HepG2 (cell line): ENCODE measurements around the gene VENTX. TPM values are rescaled to one million over a fixed set of nuclear protein-coding genes. Genes with fewer than 3 reads are reported as not detected.
A peak's percentile ranks its signal among the peaks of the same experiment; 100 is the strongest.

Source experiments
- ATAC-seq: fragments of 200-7000 bp; cut with Tn5 transposase; 3 replicates; pipeline ENCODE4 v1.9.1; 2020; ENCODE audit warnings: mild to moderate bottlenecking, moderate library complexity
- BruUV-seq: library from RNA; stranded (reverse); fragments of 400-500 nt; replicated peaks from 2 replicates; lab custom pipeline; 2021; lab: Mats Ljungman, UMichigan
- CTCF ChIA-PET: fragments of 300-600 bp; formaldehyde crosslinking; extraction: SDS; loops from one replicate; lab custom pipeline; 2021; ENCODE audit warnings: low total read pairs, inconsistent platforms, low intra/inter-chr PET ratio; lab: Yijun Ruan, JAX
- POLR2A ChIA-PET: fragments of 350-600 bp; sonication (Branson Sonifier 250); formaldehyde crosslinking; loops from one replicate; lab custom pipeline; 2020; ENCODE audit warnings: antibody characterized with exemption, inconsistent platforms; lab: Yijun Ruan, JAX
- DNase-seq: peaks from one replicate; pipeline ENCODE4 v3.0.0-alpha.2; 2015; ENCODE audit warnings: low spot score
- FAIRE-seq: peaks from 3 replicates; lab custom pipeline; 2011; peaks lifted over from hg19 to GRCh38; lab: Jason Lieb, UNC
- H2AFZ ChIP-seq: one replicate; pipeline ENCODE4 v1.6.1; 2011; ENCODE audit warnings: low read length, inconsistent platforms
- H3K27ac ChIP-seq: fragments of 300-600 bp; 3 replicates; pipeline ENCODE4 v1.8.0; 2011; ENCODE audit warnings: mixed run types, mild to moderate bottlenecking, mixed read lengths, low read length, inconsistent platforms; ENCODE audit not compliant: insufficient read depth; ENCODE audit errors: extremely low read length
- H3K27me3 ChIP-seq, 2 experiments: fragments of 200-600 bp in 1 of 2; 2 replicates in 1 of 2; 3 replicates in 1 of 2; pipeline versions ENCODE4 v1.6.0 to v1.8.0; 2011; ENCODE audit warnings: low read length in 2 of 2, mild to moderate bottlenecking in 2 of 2, moderate library complexity in 2 of 2, inconsistent platforms in 1 of 2; ENCODE audit not compliant: insufficient read depth in 2 of 2, control insufficient read depth in 1 of 2
- H3K36me3 ChIP-seq, 2 experiments: fragments of 200-600 bp in 1 of 2; replicated peaks in 1 of 2; 2 replicates in 1 of 2; 3 replicates in 1 of 2; pipeline versions ENCODE4 v1.5.1 to v1.8.0; 2011; ENCODE audit warnings: low read length in 2 of 2, inconsistent platforms in 1 of 2; ENCODE audit not compliant: insufficient read depth in 2 of 2, control insufficient read depth in 1 of 2
- H3K4me1 ChIP-seq: 2 replicates; pipeline ENCODE4 v1.5.1; 2012; ENCODE audit warnings: low read length, inconsistent platforms; ENCODE audit not compliant: insufficient read depth
- H3K4me2 ChIP-seq: 2 replicates; pipeline ENCODE4 v1.6.0; 2011; ENCODE audit warnings: low read depth, low read length, inconsistent platforms
- H3K4me3 ChIP-seq, 3 experiments: fragments of 200-600 bp in 1 of 3; sonication (generic), shearing (Covaris generic) in 1 of 3; replicated peaks in 1 of 3; 2 replicates each; pipeline ENCODE4 v1.5.1; 2011 to 2016; ENCODE audit warnings: low read length in 3 of 3, inconsistent platforms in 2 of 3, low read depth in 2 of 3, mild to moderate bottlenecking in 2 of 3, control low read depth in 1 of 3, mixed read lengths in 1 of 3; ENCODE audit not compliant: insufficient read depth in 1 of 3
- H3K79me2 ChIP-seq: one replicate; pipeline ENCODE4 v1.6.1; 2011; ENCODE audit warnings: low read length, inconsistent platforms; ENCODE audit not compliant: insufficient read depth
- H3K9ac ChIP-seq: 2 replicates; pipeline ENCODE4 v1.6.0; 2011; ENCODE audit warnings: mild to moderate bottlenecking, low read depth, low read length, inconsistent platforms; ENCODE audit not compliant: insufficient read depth
- H3K9me3 ChIP-seq: 2 replicates; pipeline ENCODE4 v1.5.1; 2012; ENCODE audit warnings: mild to moderate bottlenecking, low read length
- H4K20me1 ChIP-seq: 2 replicates; pipeline ENCODE4 v1.6.0; 2011; ENCODE audit warnings: inconsistent platforms, mild to moderate bottlenecking, low read length, moderate library complexity; ENCODE audit not compliant: insufficient read depth
- AGO2 ChIP-seq: fragments of 200-400 bp; formaldehyde crosslinking; optimal IDR thresholded peaks from 2 replicates; pipeline ENCODE3; 2017; ENCODE audit warnings: mild to moderate bottlenecking, low read depth, low read length, moderate library complexity
- ZNF660 ChIP-seq: sonication (generic); formaldehyde crosslinking; IDR thresholded peaks from 2 replicates; pipeline ENCODE4 v1.5.1; 2020; ENCODE audit warnings: mild to moderate bottlenecking, low read depth, missing genetic modification reagents, borderline replicate concordance
- WGBS: methylation state at CpG from one replicate; pipeline ENCODE4 v1.1.6; 2017; ENCODE audit warnings: low lambda C conversion rate; 5-methylcytosine and 5-hydroxymethylcytosine counted together
- in situ Hi-C: cut with HindIII; loops from 2 replicates; pipeline ENCODE4 v1.10.0; 2017; ENCODE audit warnings: low pct_unique_long_range_greater_than_20kb; ENCODE audit not compliant: extremely low pct_ligation_motif_present
- intact Hi-C: fragments of 100-400 bp; cut with micrococcal nuclease; formaldehyde crosslinking; loops from one replicate; pipeline ENCODE4 v1.10.0; 2022; ENCODE audit not compliant: unreplicated experiment
- polyA plus RNA-seq, 8 experiments: library from polyadenylated mRNA; depleted of rRNA in 3 of 8; stranded (reverse) in 7 of 8; unstranded in 1 of 8; fragments of >200 nt; fragmentation: Illumina TruSeq in 4 of 8; extraction: Trizol in 4 of 8; gene quantifications; 2 replicates each; pipeline versions ENCODE4 v1.2.1 to v1.2.3, GENCODE V29; 2011 to 2016; ENCODE audit warnings: low read depth in 4 of 8, missing spikeins in 1 of 8, mixed read lengths in 1 of 8; ENCODE audit not compliant: insufficient read depth in 1 of 8
- total RNA-seq, 5 experiments: library from RNA; depleted of rRNA; stranded (reverse); fragments of >200 nt; fragmentation: Illumina TruSeq; extraction: Trizol; gene quantifications; 2 replicates each; pipeline ENCODE4 v1.2.3, GENCODE V29; 2016; ENCODE audit warnings: low read depth in 1 of 5
- TF ChIP-seq, protein P1 (sequence below): IDR thresholded peaks from 2 replicates; pipeline ENCODE4 v1.4.0; 2020; ENCODE audit warnings: mild to moderate bottlenecking, missing genetic modification reagents

Gene VENTX
- total and polyA plus RNA-seq, 2 of the 13 experiments (the other 11 are each of a cell fraction or from before 2014, with no cell fraction given) = not detected

GRCh38 chr10:133276435-133277201, 39.0 kb downstream of the VENTX start, which contains the start of gene ADAM8:
Gene ADAM8 (minus strand): TSS chr10:133276868. CDS start chr10:133276817, 51 bp downstream.
- Histone ChIP-seq H3K36me3 (peaks cover 6 to 11% of the 10 kb centered on the region in 2 experiments; a peak in 2 of 5 replicates), H3K4me3 (peak within 1 kb of the TSS in 1 of 3 experiments; percentile 48; a peak in 1 of 6 replicates), H4K20me1 (peaks cover 7% of the 10 kb centered on the region; the same call in 1 of the 2 replicates)
- BruUV-seq = no TSS peak
- CTCF ChIA-PET = no interaction called here
- intact Hi-C loops = no loop called here
- TF ChIP-seq, protein P1, sequence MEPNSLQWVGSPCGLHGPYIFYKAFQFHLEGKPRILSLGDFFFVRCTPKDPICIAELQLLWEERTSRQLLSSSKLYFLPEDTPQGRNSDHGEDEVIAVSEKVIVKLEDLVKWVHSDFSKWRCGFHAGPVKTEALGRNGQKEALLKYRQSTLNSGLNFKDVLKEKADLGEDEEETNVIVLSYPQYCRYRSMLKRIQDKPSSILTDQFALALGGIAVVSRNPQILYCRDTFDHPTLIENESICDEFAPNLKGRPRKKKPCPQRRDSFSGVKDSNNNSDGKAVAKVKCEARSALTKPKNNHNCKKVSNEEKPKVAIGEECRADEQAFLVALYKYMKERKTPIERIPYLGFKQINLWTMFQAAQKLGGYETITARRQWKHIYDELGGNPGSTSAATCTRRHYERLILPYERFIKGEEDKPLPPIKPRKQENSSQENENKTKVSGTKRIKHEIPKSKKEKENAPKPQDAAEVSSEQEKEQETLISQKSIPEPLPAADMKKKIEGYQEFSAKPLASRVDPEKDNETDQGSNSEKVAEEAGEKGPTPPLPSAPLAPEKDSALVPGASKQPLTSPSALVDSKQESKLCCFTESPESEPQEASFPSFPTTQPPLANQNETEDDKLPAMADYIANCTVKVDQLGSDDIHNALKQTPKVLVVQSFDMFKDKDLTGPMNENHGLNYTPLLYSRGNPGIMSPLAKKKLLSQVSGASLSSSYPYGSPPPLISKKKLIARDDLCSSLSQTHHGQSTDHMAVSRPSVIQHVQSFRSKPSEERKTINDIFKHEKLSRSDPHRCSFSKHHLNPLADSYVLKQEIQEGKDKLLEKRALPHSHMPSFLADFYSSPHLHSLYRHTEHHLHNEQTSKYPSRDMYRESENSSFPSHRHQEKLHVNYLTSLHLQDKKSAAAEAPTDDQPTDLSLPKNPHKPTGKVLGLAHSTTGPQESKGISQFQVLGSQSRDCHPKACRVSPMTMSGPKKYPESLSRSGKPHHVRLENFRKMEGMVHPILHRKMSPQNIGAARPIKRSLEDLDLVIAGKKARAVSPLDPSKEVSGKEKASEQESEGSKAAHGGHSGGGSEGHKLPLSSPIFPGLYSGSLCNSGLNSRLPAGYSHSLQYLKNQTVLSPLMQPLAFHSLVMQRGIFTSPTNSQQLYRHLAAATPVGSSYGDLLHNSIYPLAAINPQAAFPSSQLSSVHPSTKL (CRISPR knock-in tag) = no peak
- TF ChIP-seq ZNF660 (CRISPR knock-in tag) (no peak), AGO2 (peak; percentile 25)
- TF ChIP-seq, all 625 proteins: peak for 1
- Histone ChIP-seq H3K4me1 (peaks cover 23% of the 10 kb centered on the region), H3K9me3 (no peaks in the 10 kb centered on the region), H3K27me3 (peaks cover 0 to 21% of the 10 kb centered on the region in 2 experiments; a peak in 3 of 5 replicates), H3K9ac (no peak within 1 kb of the TSS), H3K27ac (no peak within 1 kb of the TSS), H3K4me2 (peak within 1 kb of the TSS; percentile 60; the same call in 1 of the 2 replicates), H3K79me2 (no peaks in the 10 kb centered on the region), H2AFZ (no peak within 1 kb of the TSS)
- DNase-seq (no peak), ATAC-seq (no peak), FAIRE-seq (no peak)
- WGBS = 72% methylated on average over 26 of the region's 63 CpGs
- in situ Hi-C loops = no loop called here
- POLR2A ChIA-PET = no interaction called here
